GM12874 (cell line): ENCODE data around the gene DNAI1.

ENCODE experiments used
- TF ChIP-seq, protein P1 (sequence below): IDR thresholded peaks from 2 replicates; pipeline ENCODE4 v1.5.1; 2011; ENCODE audit warnings: low read depth, mild to moderate bottlenecking, control low read depth, low read length, moderate library complexity; ENCODE audit not compliant: insufficient read depth

DNAI1 gene

DNA sequence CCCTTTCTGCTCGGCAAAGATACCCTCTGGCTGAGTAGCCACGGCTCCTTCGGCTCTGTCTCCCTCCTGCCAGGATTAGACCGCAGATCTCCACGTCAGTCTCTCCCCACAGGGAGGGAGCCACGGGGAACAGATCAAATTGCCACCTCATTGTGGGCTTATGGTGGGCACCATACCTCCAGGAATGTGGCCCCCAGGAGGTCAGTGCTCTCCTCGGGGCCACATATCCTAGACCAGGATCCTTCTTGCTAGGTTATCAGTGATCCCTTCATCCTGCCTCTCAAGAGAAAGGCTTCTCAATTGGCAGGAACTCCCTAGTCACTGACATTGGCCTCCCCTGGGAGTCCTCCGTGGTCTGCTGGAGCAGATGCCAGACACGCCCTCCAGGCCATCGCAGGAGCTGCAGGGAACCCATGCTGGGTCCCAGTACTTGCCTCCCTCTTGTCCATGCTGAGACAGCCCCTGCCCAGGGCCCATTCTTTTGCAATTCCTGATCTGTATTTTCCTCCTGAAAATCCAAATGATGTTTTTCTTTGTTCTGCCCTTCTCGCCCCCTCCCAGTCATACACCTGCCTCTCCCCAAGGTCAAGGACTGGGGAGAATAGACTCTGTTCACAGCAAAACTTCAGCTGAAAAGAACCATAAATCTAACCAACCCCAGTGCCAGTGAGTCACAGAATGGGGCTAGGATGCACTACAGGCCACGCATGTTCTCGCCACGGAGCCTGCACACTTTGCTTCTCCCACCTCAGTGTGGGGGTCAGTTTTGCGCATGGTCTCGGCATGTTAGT, 95.8 kb downstream of the DNAI1 start:
- TF ChIP-seq, protein P1, sequence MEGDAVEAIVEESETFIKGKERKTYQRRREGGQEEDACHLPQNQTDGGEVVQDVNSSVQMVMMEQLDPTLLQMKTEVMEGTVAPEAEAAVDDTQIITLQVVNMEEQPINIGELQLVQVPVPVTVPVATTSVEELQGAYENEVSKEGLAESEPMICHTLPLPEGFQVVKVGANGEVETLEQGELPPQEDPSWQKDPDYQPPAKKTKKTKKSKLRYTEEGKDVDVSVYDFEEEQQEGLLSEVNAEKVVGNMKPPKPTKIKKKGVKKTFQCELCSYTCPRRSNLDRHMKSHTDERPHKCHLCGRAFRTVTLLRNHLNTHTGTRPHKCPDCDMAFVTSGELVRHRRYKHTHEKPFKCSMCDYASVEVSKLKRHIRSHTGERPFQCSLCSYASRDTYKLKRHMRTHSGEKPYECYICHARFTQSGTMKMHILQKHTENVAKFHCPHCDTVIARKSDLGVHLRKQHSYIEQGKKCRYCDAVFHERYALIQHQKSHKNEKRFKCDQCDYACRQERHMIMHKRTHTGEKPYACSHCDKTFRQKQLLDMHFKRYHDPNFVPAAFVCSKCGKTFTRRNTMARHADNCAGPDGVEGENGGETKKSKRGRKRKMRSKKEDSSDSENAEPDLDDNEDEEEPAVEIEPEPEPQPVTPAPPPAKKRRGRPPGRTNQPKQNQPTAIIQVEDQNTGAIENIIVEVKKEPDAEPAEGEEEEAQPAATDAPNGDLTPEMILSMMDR: no peak

DNA sequence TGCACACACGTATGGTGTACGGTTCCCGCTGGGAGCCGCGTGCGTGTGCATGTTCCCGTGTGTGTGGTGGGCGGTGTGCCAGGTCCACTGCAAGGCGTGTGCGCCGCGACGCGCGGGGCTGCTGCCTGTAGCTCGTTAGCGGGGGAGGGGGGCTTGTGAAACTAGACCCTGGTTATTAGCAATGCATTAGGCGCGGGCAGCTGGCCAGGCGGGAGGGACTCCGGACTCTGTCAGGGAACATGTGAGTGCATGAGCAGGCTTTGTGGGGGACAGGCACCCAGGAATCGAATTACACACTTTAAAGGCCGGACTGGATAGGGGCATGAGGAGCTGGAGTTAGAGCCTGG, 96.4 kb downstream of the DNAI1 start:
- TF ChIP-seq, protein P1: no peak

DNA sequence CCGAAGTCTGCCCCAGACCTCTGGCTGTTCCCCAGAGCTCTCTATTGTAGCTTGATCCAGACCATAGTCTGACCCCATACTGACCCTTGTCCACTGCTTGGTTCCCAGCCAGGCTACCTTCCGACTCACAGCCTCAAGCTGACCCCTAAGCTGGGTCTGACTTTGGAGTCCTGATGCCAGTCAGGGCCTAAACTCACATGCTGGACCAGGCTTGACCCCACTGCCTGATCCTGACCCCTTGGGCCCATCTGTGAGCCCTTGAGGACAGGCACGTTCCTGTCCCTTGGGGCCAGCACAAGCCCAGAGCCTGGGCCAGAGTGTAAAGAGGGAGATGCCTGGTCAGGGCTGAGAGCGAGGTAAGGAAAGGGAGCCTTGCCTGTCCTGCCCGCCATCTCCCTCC, 96.9 kb downstream of the DNAI1 start:
- TF ChIP-seq, protein P1: no peak

DNA sequence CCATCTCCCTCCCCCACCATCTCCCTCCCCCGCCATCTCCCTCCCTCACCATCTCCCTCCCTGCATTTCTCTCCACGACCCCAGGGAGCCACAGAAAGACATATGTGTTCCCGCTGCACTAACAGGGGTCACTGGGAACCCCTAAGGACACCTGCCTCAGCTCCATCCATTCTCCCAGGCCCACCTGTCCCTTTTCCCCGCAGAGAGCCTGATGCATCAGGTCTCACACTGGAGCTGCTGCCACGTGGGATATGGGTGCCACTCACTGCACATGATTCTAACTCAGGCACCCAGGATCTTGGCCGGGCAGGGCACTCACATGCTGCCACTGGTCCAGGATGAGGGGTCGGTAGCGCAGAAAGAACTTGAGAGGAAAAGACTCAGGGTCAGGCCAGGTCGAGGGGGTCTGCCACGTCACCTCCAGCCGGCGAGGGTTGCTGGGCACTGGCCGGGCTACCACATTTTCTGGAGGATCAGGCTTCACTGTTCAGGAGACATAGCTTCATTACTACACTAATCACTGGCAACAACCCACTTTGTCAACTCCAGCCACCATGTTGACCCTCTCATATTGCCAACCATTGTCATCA, 97.4 kb downstream of the DNAI1 start:
- TF ChIP-seq, protein P1: no peak

DNA sequence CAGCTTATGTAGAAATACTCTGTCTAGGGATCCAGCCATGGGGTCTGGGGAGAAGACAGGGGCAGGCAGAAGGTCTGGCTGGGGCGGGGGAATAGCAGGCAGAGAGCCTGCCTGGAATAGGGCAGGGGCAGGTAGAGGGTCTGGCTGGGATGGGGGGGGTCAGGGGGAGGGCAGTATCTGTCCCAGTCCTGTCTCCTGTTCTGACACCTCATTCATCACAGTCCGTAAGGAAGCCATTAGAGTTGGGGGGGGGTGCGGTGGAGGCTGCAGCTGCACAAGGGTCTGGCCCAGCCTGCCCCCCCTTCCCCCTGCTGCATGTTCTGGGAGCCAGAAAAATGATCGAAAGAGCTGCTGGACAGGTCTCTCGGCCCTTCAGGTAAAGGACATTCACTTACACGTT, 98.3 kb downstream of the DNAI1 start:
- TF ChIP-seq, protein P1: no peak

DNA sequence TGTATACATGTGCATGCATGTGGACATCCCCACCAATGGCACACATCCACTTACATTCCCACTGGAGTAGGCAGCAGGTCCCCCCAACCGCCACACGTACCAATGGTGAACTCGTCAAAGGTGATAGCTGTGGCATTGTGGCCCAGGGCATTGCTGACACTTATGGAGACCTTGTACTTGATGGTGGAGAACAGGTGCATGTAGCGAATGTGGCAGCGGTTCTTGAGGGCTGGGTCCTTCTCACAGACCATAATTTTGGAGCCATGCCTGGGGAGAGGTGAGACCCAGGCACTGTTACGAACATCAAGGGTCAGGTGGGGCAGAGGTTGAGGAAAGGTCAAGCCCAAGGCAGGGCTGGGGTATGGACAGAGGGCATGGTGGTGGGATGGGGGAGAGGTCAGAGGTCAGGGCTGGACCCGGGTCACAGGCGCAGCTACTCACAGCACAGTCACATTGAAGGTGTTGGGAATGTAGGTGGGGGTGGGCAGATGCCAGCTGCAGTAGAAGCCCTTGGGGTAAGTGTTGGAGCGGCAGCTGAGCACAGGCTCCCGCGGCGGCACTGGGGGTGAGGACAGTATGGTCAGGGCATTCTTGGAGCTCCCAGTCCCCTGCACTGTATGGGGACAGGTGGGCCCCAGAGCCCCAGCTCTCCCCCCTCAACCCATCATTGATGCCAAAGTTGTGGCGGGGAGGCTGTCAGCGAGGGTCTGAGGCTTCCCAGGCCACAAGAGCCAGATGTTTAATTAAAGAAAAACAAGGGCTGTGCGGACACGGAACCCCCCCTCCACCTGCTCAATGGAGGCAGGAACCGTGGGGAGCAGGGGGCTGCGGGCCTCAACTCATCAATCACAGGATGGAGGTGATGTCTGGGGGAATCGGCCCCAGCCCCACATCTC, 99.1 kb downstream of the DNAI1 start:
- TF ChIP-seq, protein P1: no peak

DNA sequence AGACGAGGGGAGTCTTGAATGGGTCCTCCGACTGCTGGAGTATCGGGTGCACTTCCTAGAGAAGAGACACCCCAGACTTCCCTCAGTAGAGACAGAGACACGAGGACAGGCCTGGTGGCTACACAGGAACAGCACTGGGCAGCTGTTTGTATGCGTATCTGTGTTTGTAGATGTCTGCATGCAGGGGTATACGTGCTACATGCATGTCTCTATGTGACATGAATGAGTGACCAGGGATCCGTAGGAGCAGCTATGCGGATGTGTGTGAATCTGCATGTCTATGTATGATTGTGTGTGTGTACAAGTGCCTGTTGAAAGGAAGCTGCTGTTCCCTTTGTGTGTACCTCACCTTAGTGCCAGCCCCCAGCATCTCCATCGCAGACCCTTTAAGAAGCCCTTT, 99.8 kb downstream of the DNAI1 start:
- TF ChIP-seq, protein P1: no peak
